Measurements from ENCODE around the gene SPINT1.

Gene SPINT1, protein sequence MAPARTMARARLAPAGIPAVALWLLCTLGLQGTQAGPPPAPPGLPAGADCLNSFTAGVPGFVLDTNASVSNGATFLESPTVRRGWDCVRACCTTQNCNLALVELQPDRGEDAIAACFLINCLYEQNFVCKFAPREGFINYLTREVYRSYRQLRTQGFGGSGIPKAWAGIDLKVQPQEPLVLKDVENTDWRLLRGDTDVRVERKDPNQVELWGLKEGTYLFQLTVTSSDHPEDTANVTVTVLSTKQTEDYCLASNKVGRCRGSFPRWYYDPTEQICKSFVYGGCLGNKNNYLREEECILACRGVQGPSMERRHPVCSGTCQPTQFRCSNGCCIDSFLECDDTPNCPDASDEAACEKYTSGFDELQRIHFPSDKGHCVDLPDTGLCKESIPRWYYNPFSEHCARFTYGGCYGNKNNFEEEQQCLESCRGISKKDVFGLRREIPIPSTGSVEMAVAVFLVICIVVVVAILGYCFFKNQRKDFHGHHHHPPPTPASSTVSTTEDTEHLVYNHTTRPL

DNA sequence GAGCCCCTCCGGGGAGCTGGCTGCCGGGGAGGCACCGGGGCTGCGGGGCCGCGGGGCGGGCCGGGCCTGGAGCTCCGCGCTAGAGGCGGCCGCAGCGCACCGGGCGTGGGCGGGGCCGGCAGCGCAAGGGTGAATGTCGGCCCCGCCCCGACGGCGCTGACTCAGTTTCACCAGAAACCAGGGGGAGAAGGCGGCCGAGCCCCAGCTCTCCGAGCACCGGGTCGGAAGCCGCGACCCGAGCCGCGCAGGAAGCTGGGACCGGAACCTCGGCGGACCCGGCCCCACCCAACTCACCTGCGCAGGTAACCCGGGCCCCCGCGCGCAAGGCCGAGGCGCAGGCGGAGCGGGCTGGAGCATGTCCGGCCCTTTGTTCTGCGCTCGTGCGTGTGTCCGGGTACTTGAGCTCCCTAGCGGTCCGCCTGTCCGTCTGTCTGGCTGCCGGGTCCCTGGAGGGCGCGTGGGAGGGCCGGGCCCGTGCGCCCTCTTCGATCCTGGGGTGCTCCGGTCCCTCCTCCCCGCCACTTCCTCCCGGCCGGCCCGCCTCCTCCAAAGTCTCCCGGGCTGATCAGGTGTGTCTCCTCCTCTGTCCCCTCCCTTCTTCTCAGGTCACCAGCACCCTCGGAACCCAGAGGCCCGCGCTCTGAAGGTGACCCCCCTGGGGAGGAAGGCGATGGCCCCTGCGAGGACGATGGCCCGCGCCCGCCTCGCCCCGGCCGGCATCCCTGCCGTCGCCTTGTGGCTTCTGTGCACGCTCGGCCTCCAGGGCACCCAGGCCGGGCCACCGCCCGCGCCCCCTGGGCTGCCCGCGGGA lies at the start of gene SPINT1:
TSS of gene SPINT1 (plus strand) at position 164 of the 811 bp plus-strand sequence. CDS start at position 671, 507 bp downstream.
- peak within 1 kb of the TSS; percentile 76 for H3K4me3 ChIP-seq (ENCODE audit: low read length)
- peaks cover 10% of the 10 kb centered on the region for H3K4me1 ChIP-seq (ENCODE audit: control insufficient read depth, low read depth, low read length)
- no peaks in the 10 kb centered on the region for H3K36me3 ChIP-seq (ENCODE audit: control insufficient read depth, low read depth, low read length)
- peaks cover 34% of the 10 kb centered on the region for H3K27me3 ChIP-seq (ENCODE audit: control insufficient read depth, insufficient read depth, low read length)
- peak within 1 kb of the TSS; percentile 74 for H3K9ac ChIP-seq (ENCODE audit: low read length)
- no peaks in the 10 kb centered on the region for H3K9me3 ChIP-seq (ENCODE audit: control insufficient read depth, low read depth, low read length)
- no peak within 1 kb of the TSS for H3K27ac ChIP-seq (ENCODE audit: low read length)

DNA sequence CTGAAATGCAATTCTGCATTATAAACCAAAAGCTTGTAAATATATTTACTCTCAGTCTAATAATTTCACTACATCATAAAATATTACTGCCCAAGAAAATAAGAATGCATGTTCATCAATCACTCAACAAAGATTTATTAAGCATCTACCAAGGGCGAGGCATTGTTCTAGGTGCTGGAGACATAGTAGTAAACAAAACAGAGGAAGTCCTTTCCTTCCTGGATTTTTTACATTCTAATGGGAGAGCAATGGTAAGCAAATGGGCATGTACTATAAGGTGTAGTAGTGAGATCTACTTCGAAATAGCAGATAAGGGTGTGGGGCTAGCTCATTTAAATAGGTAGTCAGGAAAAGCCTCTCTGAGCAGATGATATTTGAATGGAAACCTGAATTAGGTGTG lies 47.8 kb upstream of the SPINT1 start:
- Histone ChIP-seq H3K4me1 (ENCODE audit: control insufficient read depth, low read depth, low read length) (peaks cover 22% of the 10 kb centered on the region), H3K9ac (ENCODE audit: low read length) (no peak overlapping the region), H3K27me3 (ENCODE audit: control insufficient read depth, insufficient read depth, low read length) (no peaks in the 10 kb centered on the region), H3K4me3 (ENCODE audit: low read length) (no peak overlapping the region), H3K36me3 (ENCODE audit: control insufficient read depth, low read depth, low read length) (no peaks in the 10 kb centered on the region), H3K27ac (ENCODE audit: low read length) (no peak overlapping the region), H3K9me3 (ENCODE audit: control insufficient read depth, low read depth, low read length) (no peaks in the 10 kb centered on the region)

DNA sequence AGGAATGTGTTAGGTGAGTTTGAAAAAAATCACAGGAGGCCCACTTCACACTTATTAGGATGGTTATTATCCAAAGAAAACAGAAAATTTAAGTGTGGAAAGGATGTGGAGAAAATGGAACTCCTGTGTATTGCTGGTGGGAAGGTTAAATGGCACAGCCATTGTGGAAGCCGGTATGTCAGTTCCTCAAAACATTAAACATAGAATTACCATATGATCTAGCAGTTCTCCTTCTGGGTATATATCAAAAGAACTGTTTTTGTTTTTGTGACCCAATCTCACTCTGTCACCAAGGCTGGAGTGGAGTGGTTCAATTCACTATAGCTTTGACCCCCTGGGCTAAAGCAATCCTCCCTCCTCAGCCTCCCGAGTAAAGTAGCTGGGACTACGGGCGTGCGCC lies 47.3 kb upstream of the SPINT1 start:
- H3K4me1 ChIP-seq (ENCODE audit: control insufficient read depth, low read depth, low read length), result peaks cover 22% of the 10 kb centered on the region
- H3K9ac ChIP-seq (ENCODE audit: low read length), result no peak overlapping the region
- H3K36me3 ChIP-seq (ENCODE audit: control insufficient read depth, low read depth, low read length), result no peaks in the 10 kb centered on the region
- no peak overlapping the region for H3K4me3 ChIP-seq (ENCODE audit: low read length)
- H3K27ac ChIP-seq (ENCODE audit: low read length), result no peak overlapping the region
- H3K27me3 ChIP-seq (ENCODE audit: control insufficient read depth, insufficient read depth, low read length), result no peaks in the 10 kb centered on the region
- H3K9me3 ChIP-seq (ENCODE audit: control insufficient read depth, low read depth, low read length), result no peaks in the 10 kb centered on the region

DNA sequence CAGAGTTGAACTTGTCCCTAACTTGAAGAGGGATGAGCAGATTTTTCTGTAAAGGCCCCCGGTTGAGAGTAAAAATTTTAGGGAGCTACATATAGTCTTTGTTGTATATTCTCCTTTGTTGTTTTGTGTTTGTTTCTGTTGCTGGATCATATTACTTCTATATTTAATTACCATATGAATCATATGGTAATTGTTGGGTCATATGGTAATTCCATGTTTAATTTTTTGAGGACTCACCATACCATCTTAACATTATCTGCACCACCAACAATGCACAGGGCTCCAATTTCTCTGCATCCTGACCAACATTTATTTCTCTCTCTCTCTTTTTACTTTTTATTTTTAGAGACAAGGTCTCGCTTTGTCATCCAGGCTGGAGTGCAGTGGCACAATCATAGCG lies 44.3 kb upstream of the SPINT1 start:
- no peaks in the 10 kb centered on the region for H3K9me3 ChIP-seq (ENCODE audit: control insufficient read depth, low read depth, low read length)
- no peaks in the 10 kb centered on the region for H3K36me3 ChIP-seq (ENCODE audit: control insufficient read depth, low read depth, low read length)
- H3K27ac ChIP-seq (ENCODE audit: low read length), result no peak overlapping the region
- H3K4me1 ChIP-seq (ENCODE audit: control insufficient read depth, low read depth, low read length), result peaks cover 22% of the 10 kb centered on the region
- no peaks in the 10 kb centered on the region for H3K27me3 ChIP-seq (ENCODE audit: control insufficient read depth, insufficient read depth, low read length)
- no peak overlapping the region for H3K9ac ChIP-seq (ENCODE audit: low read length)
- no peak overlapping the region for H3K4me3 ChIP-seq (ENCODE audit: low read length)

DNA sequence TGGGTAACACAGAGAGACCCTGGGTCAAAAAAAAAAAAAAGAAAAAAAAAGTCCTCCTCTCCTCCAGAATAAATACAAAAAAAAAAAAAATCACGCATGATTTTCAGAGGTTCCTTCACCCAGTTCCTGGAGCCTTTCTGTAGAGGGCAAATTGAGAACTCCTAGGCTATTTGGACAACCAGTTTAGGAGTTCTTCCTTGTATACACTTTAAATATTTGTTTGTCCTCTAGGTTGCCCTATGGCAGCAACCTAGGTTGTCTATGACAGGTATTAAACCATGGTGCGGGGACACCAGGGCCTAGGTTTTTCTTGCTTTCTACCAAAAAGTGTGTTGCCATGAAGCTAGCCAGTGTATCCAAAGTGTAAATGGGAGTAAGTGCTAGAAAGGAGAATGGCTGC lies 40.8 kb upstream of the SPINT1 start:
- Histone ChIP-seq H3K9me3 (ENCODE audit: control insufficient read depth, low read depth, low read length) (no peaks in the 10 kb centered on the region), H3K4me3 (ENCODE audit: low read length) (no peak overlapping the region), H3K27me3 (ENCODE audit: control insufficient read depth, insufficient read depth, low read length) (no peaks in the 10 kb centered on the region), H3K4me1 (ENCODE audit: control insufficient read depth, low read depth, low read length) (peaks cover 18% of the 10 kb centered on the region), H3K9ac (ENCODE audit: low read length) (no peak overlapping the region), H3K36me3 (ENCODE audit: control insufficient read depth, low read depth, low read length) (no peaks in the 10 kb centered on the region), H3K27ac (ENCODE audit: low read length) (no peak overlapping the region)

DNA sequence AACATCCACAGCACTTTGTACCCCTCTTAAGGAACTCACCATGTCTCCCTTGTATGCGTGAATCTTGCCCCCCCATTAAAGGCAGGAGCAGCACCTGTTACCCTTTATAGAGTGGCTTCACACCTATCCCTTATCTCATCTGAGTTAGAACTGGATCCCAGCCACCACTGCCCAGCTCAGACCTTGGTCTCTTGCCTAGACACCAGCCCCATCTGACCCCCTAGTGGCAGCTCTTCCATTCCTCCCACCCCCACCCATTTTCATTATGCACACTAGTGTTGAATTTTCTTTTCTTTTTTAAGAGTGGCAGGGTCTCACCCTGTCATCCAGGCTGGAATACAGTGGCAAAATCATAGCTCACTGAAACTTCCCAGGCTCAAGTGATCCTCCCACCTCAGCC lies 40.2 kb upstream of the SPINT1 start:
- Histone ChIP-seq H3K9me3 (ENCODE audit: control insufficient read depth, low read depth, low read length) (no peaks in the 10 kb centered on the region), H3K36me3 (ENCODE audit: control insufficient read depth, low read depth, low read length) (no peaks in the 10 kb centered on the region), H3K27me3 (ENCODE audit: control insufficient read depth, insufficient read depth, low read length) (no peaks in the 10 kb centered on the region), H3K4me3 (ENCODE audit: low read length) (no peak overlapping the region), H3K27ac (ENCODE audit: low read length) (no peak overlapping the region), H3K9ac (ENCODE audit: low read length) (no peak overlapping the region), H3K4me1 (ENCODE audit: control insufficient read depth, low read depth, low read length) (peaks cover 12% of the 10 kb centered on the region)

DNA sequence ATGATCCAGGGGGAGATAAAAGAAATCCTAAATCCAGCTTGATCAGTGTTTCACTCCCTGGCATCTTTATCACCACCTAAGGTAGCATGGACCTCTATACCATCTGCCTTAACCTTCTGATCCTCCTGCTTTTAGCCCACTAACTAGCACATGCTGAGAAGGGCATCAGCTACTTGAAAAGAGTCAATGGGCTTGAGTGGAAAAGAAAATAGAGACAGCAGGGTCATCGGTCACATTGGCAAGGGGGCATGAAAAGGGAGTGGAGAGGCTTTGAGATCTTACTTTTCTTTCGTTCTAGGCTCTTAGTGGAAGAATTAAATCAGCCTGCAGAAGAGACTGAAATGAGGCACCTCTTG lies 37.2 kb upstream of the SPINT1 start:
- Histone ChIP-seq H3K4me3 (ENCODE audit: low read length) (peak overlapping the region; percentile 93), H3K4me1 (ENCODE audit: control insufficient read depth, low read depth, low read length) (peaks cover 4% of the 10 kb centered on the region), H3K27ac (ENCODE audit: low read length) (no peak overlapping the region), H3K9me3 (ENCODE audit: control insufficient read depth, low read depth, low read length) (no peaks in the 10 kb centered on the region), H3K27me3 (ENCODE audit: control insufficient read depth, insufficient read depth, low read length) (no peaks in the 10 kb centered on the region), H3K36me3 (ENCODE audit: control insufficient read depth, low read depth, low read length) (peaks cover 2% of the 10 kb centered on the region), H3K9ac (ENCODE audit: low read length) (peak overlapping the region; percentile 71)

DNA sequence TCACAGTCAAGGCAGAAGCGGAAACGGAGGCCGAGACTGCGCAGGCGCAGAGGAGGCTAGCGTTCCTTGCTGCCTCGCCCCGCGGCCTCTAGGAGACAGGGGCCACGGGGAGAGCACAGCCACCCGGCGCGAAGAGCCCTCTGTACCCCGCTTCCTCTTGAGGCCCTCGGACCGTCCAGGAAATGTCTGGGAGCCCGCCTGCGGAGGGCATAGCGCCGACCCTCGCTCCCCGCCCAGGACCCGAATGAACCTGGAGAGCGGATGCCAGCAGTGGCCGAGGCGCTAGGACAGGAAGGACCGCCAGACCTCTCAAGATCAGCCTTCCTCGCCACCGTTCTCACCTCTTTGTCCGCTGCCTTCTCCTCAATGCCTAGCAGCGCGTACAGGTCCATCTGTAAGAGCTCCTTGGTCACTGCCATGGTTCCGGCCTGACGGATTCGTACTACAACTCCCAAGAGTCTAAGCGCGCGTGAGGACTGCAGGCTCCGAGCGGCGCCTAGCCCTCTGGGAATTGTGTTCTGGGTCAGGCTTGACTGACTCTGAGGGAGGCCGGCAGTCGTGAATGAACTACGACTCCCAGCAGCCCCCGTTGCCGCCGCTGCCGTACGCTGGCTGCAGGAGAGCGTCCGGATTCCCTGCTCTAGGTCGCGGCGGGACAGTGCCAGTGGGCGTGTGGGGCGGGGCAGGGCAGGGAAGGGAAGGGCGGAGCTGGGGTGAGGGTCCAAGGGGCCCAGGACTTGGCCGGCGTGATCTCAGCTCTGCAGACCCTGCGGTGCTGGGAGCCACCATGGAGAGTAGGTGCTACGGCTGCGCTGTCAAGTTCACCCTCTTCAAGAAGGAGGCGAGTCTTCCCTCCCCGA lies 36.6 kb upstream of the SPINT1 start, which contains the start of the genes DNAJC17 and ZFYVE19:
TSS of gene DNAJC17 (minus strand) at position 446 of the 860 bp plus-strand sequence. CDS start at position 419, 27 bp downstream.
TSS of gene ZFYVE19 (plus strand) at position 62 of the 860 bp plus-strand sequence. CDS start at position 563, 501 bp downstream.
- Histone ChIP-seq H3K4me1 (ENCODE audit: control insufficient read depth, low read depth, low read length) (peaks cover 4% of the 10 kb centered on the region), H3K27ac (ENCODE audit: low read length) (no peak within 1 kb of the TSS), H3K4me3 (ENCODE audit: low read length) (peak within 1 kb of the TSS; percentile 93), H3K9me3 (ENCODE audit: control insufficient read depth, low read depth, low read length) (no peaks in the 10 kb centered on the region), H3K9ac (ENCODE audit: low read length) (peak within 1 kb of the TSS; percentile 71), H3K27me3 (ENCODE audit: control insufficient read depth, insufficient read depth, low read length) (no peaks in the 10 kb centered on the region), H3K36me3 (ENCODE audit: control insufficient read depth, low read depth, low read length) (peaks cover 2% of the 10 kb centered on the region)

DNA sequence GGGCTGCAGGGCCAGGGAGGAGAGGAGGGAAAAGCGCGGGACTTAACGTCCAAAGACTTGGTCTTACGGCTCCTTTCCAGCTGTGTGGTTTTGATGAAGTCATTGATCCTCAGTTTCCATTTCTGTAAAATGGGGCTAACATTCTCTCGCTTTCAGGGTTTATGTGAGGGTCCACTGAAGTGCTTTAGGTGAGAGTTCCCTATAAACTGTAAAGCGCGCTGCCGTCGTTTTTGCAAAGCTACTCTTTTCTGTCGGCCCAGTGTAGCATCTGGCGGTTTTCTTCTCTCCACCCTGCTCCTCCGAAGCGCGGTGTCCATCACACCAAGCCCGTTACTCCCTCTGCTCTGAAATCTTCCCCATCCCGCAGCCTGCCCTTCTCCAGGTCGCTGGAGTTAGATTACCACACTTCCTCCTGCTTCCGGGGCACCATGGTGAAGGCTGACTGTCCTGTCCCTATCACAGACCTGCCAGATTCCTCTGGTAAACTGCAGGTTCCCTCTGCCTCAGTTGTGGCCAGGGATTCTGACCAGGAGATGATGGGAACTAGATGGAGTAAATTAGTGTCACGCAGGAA lies 35.9 kb upstream of the SPINT1 start:
- no peaks in the 10 kb centered on the region for H3K27me3 ChIP-seq (ENCODE audit: control insufficient read depth, insufficient read depth, low read length)
- peaks cover 4% of the 10 kb centered on the region for H3K4me1 ChIP-seq (ENCODE audit: control insufficient read depth, low read depth, low read length)
- no peak overlapping the region for H3K27ac ChIP-seq (ENCODE audit: low read length)
- peaks cover 2% of the 10 kb centered on the region for H3K36me3 ChIP-seq (ENCODE audit: control insufficient read depth, low read depth, low read length)
- peak overlapping the region; percentile 93 for H3K4me3 ChIP-seq (ENCODE audit: low read length)
- peak overlapping the region; percentile 18 for H3K9ac ChIP-seq (ENCODE audit: low read length)
- no peaks in the 10 kb centered on the region for H3K9me3 ChIP-seq (ENCODE audit: control insufficient read depth, low read depth, low read length)

DNA sequence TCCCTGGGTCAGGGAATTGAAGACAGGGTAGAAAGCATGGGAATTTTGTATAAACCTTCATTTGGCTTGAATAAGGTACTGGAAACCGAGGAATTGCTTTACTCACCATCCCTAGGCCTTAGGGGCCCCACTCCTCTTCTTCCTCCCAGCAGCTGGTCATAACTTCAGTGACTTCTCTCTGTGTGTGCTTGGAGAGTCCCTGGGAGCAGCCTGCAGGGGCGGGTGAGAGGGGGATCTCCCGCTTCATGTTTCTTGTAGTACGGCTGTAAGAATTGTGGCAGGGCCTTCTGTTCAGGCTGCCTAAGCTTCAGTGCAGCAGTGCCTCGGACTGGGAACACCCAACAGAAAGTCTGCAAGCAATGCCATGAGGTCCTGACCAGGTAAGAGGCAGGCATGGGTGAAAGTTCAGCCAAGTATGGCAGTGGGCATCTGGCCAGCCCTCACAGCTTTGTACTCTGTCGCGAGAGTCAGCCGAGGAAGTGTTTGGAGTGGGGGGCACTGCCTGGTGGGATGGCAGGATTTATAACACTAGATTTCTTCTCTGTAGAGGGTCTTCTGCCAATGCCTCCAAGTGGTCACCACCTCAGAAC lies 34.9 kb upstream of the SPINT1 start:
- Histone ChIP-seq H3K9me3 (ENCODE audit: control insufficient read depth, low read depth, low read length) (no peaks in the 10 kb centered on the region), H3K27me3 (ENCODE audit: control insufficient read depth, insufficient read depth, low read length) (no peaks in the 10 kb centered on the region), H3K4me3 (ENCODE audit: low read length) (no peak overlapping the region), H3K36me3 (ENCODE audit: control insufficient read depth, low read depth, low read length) (peaks cover 3% of the 10 kb centered on the region), H3K27ac (ENCODE audit: low read length) (no peak overlapping the region), H3K9ac (ENCODE audit: low read length) (no peak overlapping the region), H3K4me1 (ENCODE audit: control insufficient read depth, low read depth, low read length) (peaks cover 4% of the 10 kb centered on the region)
